Measurements from ENCODE around the gene USP3. TPM values are rescaled to one million over a fixed set of nuclear protein-coding genes. Genes with fewer than 3 reads are reported as not detected.
A peak's percentile ranks its signal among the peaks of the same experiment; 100 is the strongest.

USP3 gene
- total RNA-seq, 2 donors from 2014 or later, result 66.5 to 78.0 TPM

DNA sequence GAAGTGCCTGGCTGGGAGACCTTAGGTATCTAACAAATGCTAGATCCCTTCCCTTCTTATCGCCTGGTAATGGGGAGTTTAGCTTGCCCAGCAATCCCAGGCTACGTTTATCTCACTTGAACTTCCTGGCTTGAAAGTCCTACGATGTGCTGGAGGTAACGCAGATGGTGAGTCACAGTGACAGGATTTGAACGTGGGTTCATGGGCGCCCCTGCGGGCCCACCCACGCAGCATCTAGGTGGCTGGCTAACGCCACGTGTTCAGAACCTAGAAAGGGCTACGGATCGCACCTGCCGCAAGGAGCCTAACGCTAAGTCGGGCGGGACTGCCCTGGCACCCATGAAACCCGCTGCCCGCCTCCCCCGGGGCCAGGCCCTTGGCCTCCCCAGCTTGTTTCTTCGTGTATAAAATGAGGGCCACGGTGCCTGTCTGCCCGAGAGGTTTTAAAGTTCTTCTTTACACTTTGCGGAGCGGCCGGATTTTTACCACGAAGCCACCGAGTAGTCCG lies 600 bp upstream of the USP3 start:
- H3K27me3 Mint-ChIP-seq (ENCODE audit: low read depth), result no peaks in the 10 kb centered on the region
- peak; percentile 89 to 94 for DNase-seq

DNA sequence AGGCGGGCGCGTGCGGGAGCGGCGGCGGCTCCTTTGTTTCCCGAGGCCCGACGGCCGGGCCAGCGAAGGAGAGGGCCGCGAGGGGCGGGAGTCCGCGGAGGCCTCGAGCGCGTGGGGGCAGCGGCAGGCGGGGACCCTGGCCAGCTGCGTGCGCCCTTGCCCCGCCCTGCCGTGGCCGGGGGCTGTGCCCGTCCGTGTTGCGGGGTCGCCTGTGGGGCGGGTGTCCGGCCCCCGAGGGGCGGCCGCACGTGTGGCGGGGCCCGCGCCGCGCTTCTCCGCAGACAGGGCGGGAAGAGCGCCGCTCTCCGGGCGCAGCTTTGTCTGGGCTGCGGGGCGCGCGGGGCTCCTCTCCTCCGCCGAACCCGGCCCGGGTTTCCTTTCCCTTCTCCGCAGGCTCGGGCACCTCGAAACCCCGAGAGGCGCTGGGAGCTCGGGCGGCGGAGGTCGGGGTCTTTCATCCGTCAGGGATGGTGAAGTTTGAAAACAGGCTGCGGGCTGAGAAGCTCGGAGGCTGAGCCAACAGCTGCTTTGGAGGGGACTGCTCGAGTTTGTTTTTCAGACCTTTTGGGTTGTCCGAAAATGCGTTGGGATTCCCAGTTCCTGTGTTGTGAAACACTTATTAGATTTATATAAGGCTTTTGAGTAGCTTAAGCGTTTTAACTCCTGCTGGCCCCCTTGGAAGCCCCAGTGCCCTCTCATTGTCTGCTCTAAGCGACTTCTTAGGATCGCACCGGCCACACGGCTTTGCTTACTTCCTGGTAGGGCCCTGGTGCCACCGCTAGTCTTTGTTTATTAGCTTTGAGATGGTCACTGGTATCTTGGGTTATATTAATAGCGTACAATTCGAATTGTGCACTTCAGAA lies 817 bp downstream of the USP3 start:
- DNase-seq (peak; percentile 58 to 60), ATAC-seq (replicated peaks in 1 of 2) (peak; percentile 7 to 14)
- Mint-ChIP-seq H3K36me3 (ENCODE audit: insufficient read depth in 2 of 2) (peaks cover 0 to 2% of the 10 kb centered on the region in 2 donors), H3K4me1 (ENCODE audit: low read depth) (peaks cover 77% of the 10 kb centered on the region), H3K27me3 (ENCODE audit: low read depth) (no peaks in the 10 kb centered on the region), H3K4me3 (peak overlapping the region; percentile 82 to 100), H3K27ac (peak overlapping the region; percentile 99), H3K9me3 (no peaks in the 10 kb centered on the region)

More for the DNA sequence above, 600 bp upstream of the USP3 start:
- Mint-ChIP-seq H3K4me3 (peak overlapping the region; percentile 90 to 92), H3K4me1 (ENCODE audit: low read depth) (peaks cover 70% of the 10 kb centered on the region), H3K9me3 (no peaks in the 10 kb centered on the region), H3K36me3 (ENCODE audit: insufficient read depth in 2 of 2) (peaks cover 0 to 2% of the 10 kb centered on the region in 2 donors), H3K27ac (peak overlapping the region; percentile 98)
- ATAC-seq (replicated peaks in 1 of 2), result peak; percentile 65 to 73

DNA sequence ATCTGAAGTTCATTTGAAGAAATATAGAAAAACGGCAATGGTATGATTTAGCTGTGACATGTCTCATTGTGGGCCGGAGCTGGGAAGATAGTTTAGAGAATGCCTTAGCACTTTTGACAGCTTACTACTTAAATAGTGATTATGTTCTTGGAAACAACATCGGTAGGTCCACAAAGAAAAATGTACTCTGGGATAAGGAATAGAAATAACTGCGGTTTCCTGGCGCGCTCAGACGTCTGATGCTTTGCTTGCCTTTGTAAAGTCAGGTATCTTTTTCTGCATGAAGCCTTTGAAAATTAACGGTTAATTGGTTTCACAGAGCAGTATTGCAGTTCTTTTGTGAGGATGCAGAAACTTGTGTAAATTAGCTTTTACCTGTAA lies 1.4 kb downstream of the USP3 start:
- H3K4me1 Mint-ChIP-seq (ENCODE audit: low read depth), result peaks cover 77% of the 10 kb centered on the region
- H3K27ac Mint-ChIP-seq, result peak overlapping the region; percentile 99
- ATAC-seq (replicated peaks in 1 of 2) (no peak), DNase-seq (no peak)
- peaks cover 0 to 2% of the 10 kb centered on the region in 2 donors for H3K36me3 Mint-ChIP-seq (ENCODE audit: insufficient read depth in 2 of 2)
- H3K27me3 Mint-ChIP-seq (ENCODE audit: low read depth), result no peaks in the 10 kb centered on the region
- no peaks in the 10 kb centered on the region for H3K9me3 Mint-ChIP-seq
- H3K4me3 Mint-ChIP-seq, result peak overlapping the region; percentile 82 to 100

DNA sequence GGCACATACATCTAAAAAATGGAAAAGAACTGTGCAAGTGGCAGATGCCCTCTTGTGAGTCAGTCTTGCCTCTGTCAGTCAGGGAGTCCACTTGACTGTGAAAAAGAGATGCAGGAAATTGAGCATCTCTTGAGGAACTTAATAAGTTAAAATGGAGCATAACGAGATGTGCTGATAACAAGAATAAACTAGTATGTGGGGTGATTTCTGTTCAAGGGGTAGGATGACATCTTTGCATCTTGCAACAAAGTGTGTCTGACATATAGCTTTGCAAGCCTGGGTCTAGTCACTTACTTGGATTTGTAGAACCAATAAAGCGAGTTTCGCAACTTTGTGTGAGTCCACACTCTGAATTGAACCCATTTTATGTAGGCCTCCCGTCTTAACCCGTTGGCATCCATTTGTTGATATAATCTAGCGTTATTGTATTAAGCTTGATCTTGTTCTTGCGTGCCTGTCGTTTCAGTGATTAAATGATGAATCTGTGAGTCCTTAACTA lies 2.2 kb downstream of the USP3 start:
- no peak for DNase-seq
- peak overlapping the region; percentile 99 for H3K27ac Mint-ChIP-seq
- H3K27me3 Mint-ChIP-seq (ENCODE audit: low read depth), result no peaks in the 10 kb centered on the region
- peak overlapping the region; percentile 82 to 100 for H3K4me3 Mint-ChIP-seq
- H3K9me3 Mint-ChIP-seq, result no peaks in the 10 kb centered on the region
- no peak for ATAC-seq (replicated peaks in 1 of 2)
- peaks cover 0 to 2% of the 10 kb centered on the region in 2 donors for H3K36me3 Mint-ChIP-seq (ENCODE audit: insufficient read depth in 2 of 2)
- peaks cover 76% of the 10 kb centered on the region for H3K4me1 Mint-ChIP-seq (ENCODE audit: low read depth)

DNA sequence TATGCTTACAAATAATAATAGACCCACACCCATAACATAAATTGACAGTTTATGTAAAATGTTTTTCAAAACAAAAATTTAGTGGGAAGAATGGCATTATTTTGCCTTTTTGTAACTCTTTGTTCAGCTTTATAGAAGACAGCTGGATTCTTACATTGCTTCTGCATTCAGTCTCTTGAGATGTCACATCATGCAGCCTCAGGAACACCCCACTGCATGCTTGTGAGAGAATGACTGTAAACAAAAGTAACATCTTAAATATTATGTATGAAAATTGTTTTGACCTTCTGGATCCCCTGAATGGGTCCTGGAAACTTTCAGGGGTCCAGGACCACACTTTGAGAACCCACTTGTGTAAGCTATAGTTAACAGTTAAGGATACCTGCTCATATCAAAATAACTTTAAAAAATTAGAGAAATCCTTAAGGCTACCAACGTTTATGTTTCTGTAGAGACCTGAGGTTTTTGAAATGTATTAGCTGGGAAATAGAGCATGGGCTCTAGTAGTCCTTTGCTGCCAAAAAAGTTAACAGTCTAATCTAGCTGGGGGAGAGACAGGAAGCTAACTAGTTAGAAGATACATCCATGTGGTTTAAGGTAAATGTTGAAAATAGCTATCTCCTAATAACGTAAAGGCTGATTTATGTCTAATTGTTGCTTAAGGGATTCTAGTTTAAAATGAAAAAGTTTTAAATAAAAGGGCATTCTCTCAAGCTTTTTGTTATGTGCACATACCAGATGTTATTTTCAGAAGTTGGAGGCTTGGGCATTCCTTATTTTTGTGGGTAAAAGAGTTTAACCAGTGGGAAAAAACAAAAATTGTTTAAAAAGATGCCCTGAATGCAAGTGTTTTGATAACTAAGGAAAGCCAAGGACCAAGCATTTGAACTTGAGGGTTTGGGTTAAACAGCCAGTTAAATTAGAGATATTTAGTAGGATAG lies 3.8 kb downstream of the USP3 start:
- peak overlapping the region; percentile 86 for H3K27ac Mint-ChIP-seq
- ATAC-seq (replicated peaks in 1 of 2), result no peak
- no peak for DNase-seq
- H3K27me3 Mint-ChIP-seq (ENCODE audit: low read depth), result no peaks in the 10 kb centered on the region
- peaks cover 76% of the 10 kb centered on the region for H3K4me1 Mint-ChIP-seq (ENCODE audit: low read depth)
- H3K36me3 Mint-ChIP-seq (ENCODE audit: insufficient read depth in 2 of 2), result peaks cover 0 to 2% of the 10 kb centered on the region in 2 donors
- H3K9me3 Mint-ChIP-seq, result no peaks in the 10 kb centered on the region
- peak overlapping the region; percentile 44 to 96 for H3K4me3 Mint-ChIP-seq

DNA sequence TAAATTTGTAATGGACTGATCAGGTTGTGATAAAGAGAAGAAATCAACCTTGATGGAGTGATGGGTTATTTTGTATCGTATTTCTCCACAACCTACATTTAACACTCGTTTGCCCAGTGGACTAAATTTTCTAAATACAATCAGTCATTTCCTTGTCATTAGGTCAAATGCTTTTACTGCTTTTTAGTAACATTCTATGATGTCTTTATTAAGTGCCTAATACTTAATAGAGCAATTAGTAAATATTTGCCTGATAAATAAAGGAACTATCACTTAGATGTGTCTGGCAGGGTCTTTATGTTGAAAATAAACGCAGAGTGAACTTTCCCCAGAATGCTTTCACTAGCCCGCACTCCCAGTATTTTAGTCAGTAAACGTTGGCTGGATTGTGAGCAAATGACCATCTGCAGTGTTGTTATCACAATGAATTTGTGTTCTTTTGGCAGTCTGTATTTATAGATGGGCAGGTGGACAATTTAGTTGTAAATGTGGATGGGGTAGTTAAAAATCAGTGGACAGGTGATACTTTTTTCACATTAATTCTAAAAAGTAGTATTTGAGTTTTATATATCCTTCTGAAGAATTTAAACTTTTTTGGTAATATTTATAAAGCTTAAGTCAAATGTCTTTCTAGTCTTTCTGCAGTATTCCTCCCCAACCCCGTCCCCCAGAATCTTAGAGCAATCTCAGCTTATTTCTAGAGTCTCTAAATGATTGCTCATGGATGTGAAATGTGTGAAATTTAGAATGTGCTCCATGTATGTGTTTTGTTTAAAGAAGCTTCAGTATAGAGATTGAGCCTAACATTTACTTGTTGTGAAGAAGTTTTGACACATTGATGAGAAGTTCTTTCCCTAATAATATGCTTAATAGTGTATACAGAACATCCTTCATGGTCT lies 4.9 kb downstream of the USP3 start:
- no peak for ATAC-seq (replicated peaks in 1 of 2)

DNA sequence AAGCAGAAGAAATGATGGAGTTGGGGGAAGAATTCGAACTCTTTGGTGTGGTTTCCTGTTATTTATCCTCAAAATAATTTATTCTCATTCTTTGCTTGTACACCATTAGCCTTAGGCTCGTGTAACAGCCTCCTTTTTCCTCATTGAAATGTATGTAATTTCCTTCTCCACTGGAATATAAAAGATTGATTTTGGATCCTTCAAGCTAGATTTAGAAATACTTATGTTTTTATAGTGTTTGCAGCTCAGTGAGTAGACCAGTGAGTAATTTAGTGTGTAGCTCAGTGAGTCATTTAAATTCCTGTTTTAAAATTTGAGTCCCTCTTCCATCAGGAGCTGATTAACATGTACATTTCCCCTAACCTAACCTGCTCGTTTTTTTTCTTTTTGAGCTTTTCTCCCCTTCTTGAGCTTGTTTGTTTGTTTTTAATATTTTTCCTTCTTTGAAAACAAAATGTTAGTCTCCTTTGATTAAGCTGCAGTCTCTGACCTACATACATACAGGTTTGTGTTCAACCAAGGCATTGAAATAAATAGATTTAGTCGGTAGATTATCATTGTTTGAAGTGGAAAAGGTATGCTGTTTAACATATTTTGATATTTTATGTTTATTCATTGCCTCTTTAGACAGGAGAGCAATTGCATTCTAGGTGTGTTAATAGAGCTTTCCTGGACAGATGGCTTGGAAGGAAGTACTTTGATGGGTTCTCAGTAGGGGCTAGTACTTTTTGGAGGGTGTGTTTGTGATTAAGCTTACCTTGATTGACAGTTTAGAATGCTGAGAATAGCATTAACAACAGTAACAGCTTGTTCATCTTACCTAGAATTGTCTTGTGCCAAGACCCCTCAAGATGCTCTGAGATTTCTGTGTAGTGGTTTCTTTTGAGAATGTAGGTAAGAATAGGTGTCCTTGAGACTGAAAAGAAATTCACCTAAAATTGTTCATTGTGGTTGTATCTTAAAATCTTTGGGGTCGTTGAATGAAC lies 5.9 kb downstream of the USP3 start:
- peak; percentile 68 to 69 for ATAC-seq (replicated peaks in 1 of 2)
- Mint-ChIP-seq H3K27ac (peak overlapping the region; percentile 98), H3K9me3 (no peaks in the 10 kb centered on the region), H3K4me1 (ENCODE audit: low read depth) (peaks cover 90% of the 10 kb centered on the region), H3K27me3 (ENCODE audit: low read depth) (no peaks in the 10 kb centered on the region), H3K36me3 (ENCODE audit: insufficient read depth in 2 of 2) (peaks cover 0 to 2% of the 10 kb centered on the region in 2 donors), H3K4me3 (peak overlapping the region; percentile 77 to 96)
- no peak for DNase-seq

More for the DNA sequence above, 4.9 kb downstream of the USP3 start:
- Mint-ChIP-seq H3K27me3 (ENCODE audit: low read depth) (no peaks in the 10 kb centered on the region), H3K27ac (peak overlapping the region; percentile 98), H3K4me1 (ENCODE audit: low read depth) (peaks cover 81% of the 10 kb centered on the region), H3K9me3 (no peaks in the 10 kb centered on the region), H3K4me3 (peak overlapping the region; percentile 77 to 96), H3K36me3 (ENCODE audit: insufficient read depth in 2 of 2) (peaks cover 0 to 2% of the 10 kb centered on the region in 2 donors)
- no peak for DNase-seq

DNA sequence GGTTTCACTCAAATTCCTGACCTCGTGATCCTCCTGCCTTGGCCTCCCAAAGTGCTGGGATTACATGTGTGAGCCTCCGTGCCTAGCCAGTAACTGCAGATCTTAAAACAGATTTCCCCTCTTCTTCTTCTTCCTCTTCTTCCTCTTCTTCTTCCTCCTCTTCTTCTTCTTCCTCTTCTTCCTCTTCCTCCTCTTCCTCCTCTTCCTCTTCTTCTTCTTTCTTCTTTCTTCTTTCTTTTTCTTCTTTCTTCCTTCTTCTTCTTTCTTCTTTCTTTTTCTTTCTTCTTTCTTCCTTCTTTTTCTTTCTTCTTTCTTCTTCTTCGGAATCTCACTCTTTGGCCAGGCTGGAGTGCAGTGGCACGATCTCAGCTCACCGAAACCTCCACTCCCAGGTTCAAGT lies 7.8 kb downstream of the USP3 start:
- Mint-ChIP-seq H3K27ac (peak overlapping the region; percentile 93), H3K4me3 (peak overlapping the region; percentile 64 to 80)

DNA sequence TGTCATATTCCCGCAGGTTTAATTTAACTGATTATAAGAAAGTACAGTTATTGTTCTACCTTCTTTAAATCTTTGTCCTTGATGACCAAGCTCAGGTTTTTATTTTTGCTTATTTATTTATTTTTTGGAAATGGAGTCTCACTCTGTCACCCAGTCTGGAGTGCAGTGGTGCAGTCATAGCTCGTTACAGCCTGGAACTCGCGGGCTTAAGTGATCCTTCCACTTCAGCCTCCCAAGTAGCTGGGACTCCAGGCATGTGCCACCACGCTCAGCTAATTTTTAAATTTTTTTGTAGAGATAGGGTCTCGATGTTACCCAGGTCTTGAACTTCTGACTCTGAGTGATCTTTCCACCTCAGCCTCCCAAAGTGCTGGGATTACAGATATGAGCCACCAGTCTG lies 8.9 kb downstream of the USP3 start:
- peak overlapping the region; percentile 31 for H3K4me3 Mint-ChIP-seq
- H3K27ac Mint-ChIP-seq, result peak overlapping the region; percentile 46
- no peaks in the 10 kb centered on the region for H3K9me3 Mint-ChIP-seq
- no peaks in the 10 kb centered on the region for H3K36me3 Mint-ChIP-seq (ENCODE audit: insufficient read depth in 2 of 2)
- H3K4me1 Mint-ChIP-seq (ENCODE audit: low read depth), result peaks cover 97% of the 10 kb centered on the region
- no peaks in the 10 kb centered on the region for H3K27me3 Mint-ChIP-seq (ENCODE audit: low read depth)
- DNase-seq (no peak), ATAC-seq (replicated peaks in 1 of 2) (no peak)

More for the DNA sequence above, 7.8 kb downstream of the USP3 start:
- DNase-seq, result no peak
- Mint-ChIP-seq H3K4me1 (ENCODE audit: low read depth) (peaks cover 97% of the 10 kb centered on the region), H3K36me3 (ENCODE audit: insufficient read depth in 2 of 2) (no peaks in the 10 kb centered on the region), H3K9me3 (no peaks in the 10 kb centered on the region), H3K27me3 (ENCODE audit: low read depth) (no peaks in the 10 kb centered on the region)
- ATAC-seq (replicated peaks in 1 of 2), result no peak

DNA sequence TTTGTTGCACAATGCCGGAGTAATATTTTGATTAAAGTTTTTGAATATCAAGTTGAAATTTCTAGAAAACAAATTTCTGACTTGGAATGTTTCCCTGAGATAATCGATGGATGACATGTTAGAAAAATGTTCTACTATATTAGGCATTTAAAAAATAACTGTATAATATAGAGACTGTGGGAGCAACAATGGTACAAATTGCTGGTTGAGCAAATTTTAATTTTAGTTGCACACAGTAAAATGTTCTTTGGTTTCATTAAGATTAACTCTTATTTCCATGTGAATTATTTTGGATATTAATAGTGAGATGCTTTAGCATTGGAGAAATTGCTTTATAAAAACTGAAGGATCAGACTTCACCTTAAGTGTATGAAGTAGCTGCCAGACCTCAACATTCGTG lies 9.3 kb downstream of the USP3 start:
- Mint-ChIP-seq H3K4me3 (no peak overlapping the region), H3K27me3 (ENCODE audit: low read depth) (no peaks in the 10 kb centered on the region), H3K4me1 (ENCODE audit: low read depth) (peaks cover 97% of the 10 kb centered on the region), H3K27ac (no peak overlapping the region), H3K36me3 (ENCODE audit: insufficient read depth in 2 of 2) (no peaks in the 10 kb centered on the region), H3K9me3 (no peaks in the 10 kb centered on the region)
- DNase-seq (no peak), ATAC-seq (replicated peaks in 1 of 2) (no peak)

DNA sequence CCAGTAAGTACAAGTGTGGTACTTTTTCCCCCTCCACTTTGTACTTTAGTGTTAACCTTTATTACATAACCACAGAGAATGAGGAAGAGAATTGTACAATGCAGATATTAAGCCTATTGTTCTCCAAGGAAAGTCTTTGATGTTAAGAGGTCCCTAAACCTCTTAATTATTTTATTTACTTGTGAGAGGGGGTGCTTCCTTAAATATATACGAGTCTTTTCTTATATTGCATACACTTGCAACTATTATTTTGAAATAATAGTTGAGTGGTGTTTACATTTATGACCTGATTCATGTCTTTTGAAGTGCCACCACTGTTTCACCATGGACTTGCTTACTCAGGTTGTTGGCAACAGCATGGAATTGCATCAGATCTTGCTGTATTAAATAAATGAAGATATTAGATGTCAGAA lies 10.1 kb downstream of the USP3 start:
- DNase-seq (no peak), ATAC-seq (replicated peaks in 1 of 2) (no peak)
- H3K9me3 Mint-ChIP-seq, result no peaks in the 10 kb centered on the region
- peaks cover 97% of the 10 kb centered on the region for H3K4me1 Mint-ChIP-seq (ENCODE audit: low read depth)
- H3K27me3 Mint-ChIP-seq (ENCODE audit: low read depth), result no peaks in the 10 kb centered on the region
- peak overlapping the region; percentile 62 for H3K27ac Mint-ChIP-seq
- no peaks in the 10 kb centered on the region for H3K36me3 Mint-ChIP-seq (ENCODE audit: insufficient read depth in 2 of 2)
- H3K4me3 Mint-ChIP-seq, result peak overlapping the region; percentile 65 to 84
